ENCODE measurements around the gene LSS.

GRCh38 chr21:46250146-46250725 is 21.7 kb upstream of the LSS start:
- TF ChIP-seq, protein P1, sequence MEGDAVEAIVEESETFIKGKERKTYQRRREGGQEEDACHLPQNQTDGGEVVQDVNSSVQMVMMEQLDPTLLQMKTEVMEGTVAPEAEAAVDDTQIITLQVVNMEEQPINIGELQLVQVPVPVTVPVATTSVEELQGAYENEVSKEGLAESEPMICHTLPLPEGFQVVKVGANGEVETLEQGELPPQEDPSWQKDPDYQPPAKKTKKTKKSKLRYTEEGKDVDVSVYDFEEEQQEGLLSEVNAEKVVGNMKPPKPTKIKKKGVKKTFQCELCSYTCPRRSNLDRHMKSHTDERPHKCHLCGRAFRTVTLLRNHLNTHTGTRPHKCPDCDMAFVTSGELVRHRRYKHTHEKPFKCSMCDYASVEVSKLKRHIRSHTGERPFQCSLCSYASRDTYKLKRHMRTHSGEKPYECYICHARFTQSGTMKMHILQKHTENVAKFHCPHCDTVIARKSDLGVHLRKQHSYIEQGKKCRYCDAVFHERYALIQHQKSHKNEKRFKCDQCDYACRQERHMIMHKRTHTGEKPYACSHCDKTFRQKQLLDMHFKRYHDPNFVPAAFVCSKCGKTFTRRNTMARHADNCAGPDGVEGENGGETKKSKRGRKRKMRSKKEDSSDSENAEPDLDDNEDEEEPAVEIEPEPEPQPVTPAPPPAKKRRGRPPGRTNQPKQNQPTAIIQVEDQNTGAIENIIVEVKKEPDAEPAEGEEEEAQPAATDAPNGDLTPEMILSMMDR (conservative IDR thresholded peaks at IDR 0.05; ENCODE audit: low read depth, low read length): no peak
- TF ChIP-seq, protein P2, sequence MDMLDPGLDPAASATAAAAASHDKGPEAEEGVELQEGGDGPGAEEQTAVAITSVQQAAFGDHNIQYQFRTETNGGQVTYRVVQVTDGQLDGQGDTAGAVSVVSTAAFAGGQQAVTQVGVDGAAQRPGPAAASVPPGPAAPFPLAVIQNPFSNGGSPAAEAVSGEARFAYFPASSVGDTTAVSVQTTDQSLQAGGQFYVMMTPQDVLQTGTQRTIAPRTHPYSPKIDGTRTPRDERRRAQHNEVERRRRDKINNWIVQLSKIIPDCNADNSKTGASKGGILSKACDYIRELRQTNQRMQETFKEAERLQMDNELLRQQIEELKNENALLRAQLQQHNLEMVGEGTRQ (IDR thresholded peaks at IDR 0.05; ENCODE audit: low read depth, low read length): no peak
- TF ChIP-seq ELK1 (IDR thresholded peaks at IDR 0.05; ENCODE audit: borderline replicate concordance, low read depth, low read length): no peak
- TF ChIP-seq RFX5 (IDR thresholded peaks at IDR 0.05; ENCODE audit: low read depth, low read length): no peak
- TF ChIP-seq POLR2A (IDR thresholded peaks at IDR 0.05; ENCODE audit: low read depth, low read length): no peak
- TF ChIP-seq BHLHE40 (IDR thresholded peaks at IDR 0.05; ENCODE audit: low read depth, low read length): no peak
- no peak for TF ChIP-seq NFE2L2 (IDR thresholded peaks at IDR 0.05; ENCODE audit: low read depth, low read length)
- TF ChIP-seq CEBPB (IDR thresholded peaks at IDR 0.05; ENCODE audit: low read depth, low read length): no peak
- no peak for TF ChIP-seq MXI1 (IDR thresholded peaks at IDR 0.05; ENCODE audit: borderline replicate concordance, low read depth, low read length)
- no peak for TF ChIP-seq RAD21 (IDR thresholded peaks at IDR 0.05; ENCODE audit: low read length)
- TF ChIP-seq MAFK (IDR thresholded peaks at IDR 0.05; ENCODE audit: low read depth, low read length): no peak
- no peak for TF ChIP-seq FOS (IDR thresholded peaks at IDR 0.05; ENCODE audit: low read depth, low read length)
- TF ChIP-seq MAZ (IDR thresholded peaks at IDR 0.05; ENCODE audit: borderline replicate concordance, low read depth, low read length): no peak
